ENCODE measurements around the gene CMPK1.

The CMPK1 gene

DNA sequence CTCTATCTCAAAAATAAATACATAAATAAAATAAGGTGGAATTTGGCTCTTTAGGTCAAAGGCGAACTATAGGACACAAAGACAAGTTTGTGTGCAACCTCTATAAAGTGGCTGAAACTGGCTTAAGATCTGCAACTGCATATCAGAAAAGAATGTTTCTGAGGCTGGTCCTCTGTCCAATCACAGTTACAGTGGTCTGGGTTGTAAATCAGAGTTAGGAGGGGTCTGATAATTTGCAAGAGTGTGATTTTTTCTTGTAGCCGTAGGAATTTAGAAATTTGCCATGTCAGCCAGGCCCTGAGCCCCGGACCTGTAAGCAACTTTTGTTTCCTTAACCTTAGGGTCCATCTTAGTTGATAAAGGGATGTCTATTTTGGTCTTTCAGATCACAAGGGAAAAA, 27.8 kb downstream of the CMPK1 start:
- H3K9me3 ChIP-seq (ENCODE audit: control extremely low read depth in 1 of 5, control insufficient read depth in 4 of 5, insufficient read depth in 2 of 5, low read depth in 1 of 5, low read length in 4 of 5) = no peaks in the 10 kb centered on the region
- DNase-seq = no peak
- CTCF ChIA-PET = no interaction called here

DNA sequence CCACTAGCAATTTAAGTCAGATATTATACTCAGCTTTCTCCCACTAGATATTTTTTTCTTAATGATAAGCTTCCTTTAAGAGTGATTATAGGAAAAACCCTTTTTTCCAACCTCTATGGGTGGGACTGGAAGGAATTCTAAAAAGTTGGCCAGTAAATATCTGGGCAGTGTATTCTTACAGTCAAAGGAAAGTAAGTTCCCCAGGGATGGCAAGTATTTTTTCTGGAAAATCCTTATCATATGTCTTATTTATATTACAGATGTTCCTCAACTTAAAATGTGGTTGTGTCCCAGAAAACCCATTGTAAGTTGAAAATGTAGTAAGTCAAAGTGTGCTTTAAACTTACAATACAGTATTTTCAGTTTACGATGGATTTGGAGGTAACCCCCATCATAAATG, 29.2 kb downstream of the CMPK1 start:
- Histone ChIP-seq H3K36me3 (ENCODE audit: control insufficient read depth in 4 of 4, insufficient read depth in 4 of 4, low read length in 3 of 4) (peaks cover 0 to 3% (median 1%) of the 10 kb centered on the region in 4 experiments), H3K27ac (ENCODE audit: insufficient read depth in 1 of 2, low read depth in 1 of 2, low read length in 2 of 2, poor library complexity in 1 of 2, severe bottlenecking in 2 of 2) (no peak overlapping the region), H3K4me3 (ENCODE audit: control insufficient read depth in 1 of 7, extremely low read depth in 1 of 7, insufficient read depth in 4 of 7, low read depth in 2 of 7, low read length in 6 of 7) (no peak overlapping the region), H3K9me3 (ENCODE audit: control extremely low read depth in 1 of 5, control insufficient read depth in 4 of 5, insufficient read depth in 2 of 5, low read depth in 1 of 5, low read length in 4 of 5) (no peaks in the 10 kb centered on the region), H3K27me3 (replicated peaks in 2 of 5; ENCODE audit: control insufficient read depth in 4 of 5, insufficient read depth in 5 of 5, low read length in 4 of 5) (no peaks in the 10 kb centered on the region), H3K4me1 (ENCODE audit: control extremely low read depth in 1 of 4, control insufficient read depth in 4 of 4, insufficient read depth in 4 of 4, low read length in 3 of 4) (no peaks in the 10 kb centered on the region)
- ChIA-PET POLR2A (interaction anchor here (0.8 kb wide), 1 partner anchor 28 kb away, joined by 3 read pairs; no protein-coding TSS in a partner anchor), CTCF (interaction anchor here (0.9 to 1.6 kb wide), 2 partner anchors 9 to 11 kb away, joined by 3 read pairs; no protein-coding TSS in a partner anchor)
- no CpG with 5 or more reads among the region's 1 CpG for WGBS (ENCODE audit: insufficient coverage)
- DNase-seq = no peak

More for the DNA sequence above, 27.8 kb downstream of the CMPK1 start:
- Histone ChIP-seq H3K27ac (ENCODE audit: insufficient read depth in 1 of 2, low read depth in 1 of 2, low read length in 2 of 2, poor library complexity in 1 of 2, severe bottlenecking in 2 of 2) (no peak overlapping the region), H3K4me1 (ENCODE audit: control extremely low read depth in 1 of 4, control insufficient read depth in 4 of 4, insufficient read depth in 4 of 4, low read length in 3 of 4) (no peaks in the 10 kb centered on the region), H3K36me3 (ENCODE audit: control insufficient read depth in 4 of 4, insufficient read depth in 4 of 4, low read length in 3 of 4) (peaks cover 0 to 3% (median 1%) of the 10 kb centered on the region in 4 experiments), H3K27me3 (replicated peaks in 2 of 5; ENCODE audit: control insufficient read depth in 4 of 5, insufficient read depth in 5 of 5, low read length in 4 of 5) (no peaks in the 10 kb centered on the region), H3K4me3 (ENCODE audit: control insufficient read depth in 1 of 7, extremely low read depth in 1 of 7, insufficient read depth in 4 of 7, low read depth in 2 of 7, low read length in 6 of 7) (no peak overlapping the region)
- 67% methylated on average over 3 of the region's 3 CpGs for WGBS (ENCODE audit: insufficient coverage)
- POLR2A ChIA-PET = no interaction called here

DNA sequence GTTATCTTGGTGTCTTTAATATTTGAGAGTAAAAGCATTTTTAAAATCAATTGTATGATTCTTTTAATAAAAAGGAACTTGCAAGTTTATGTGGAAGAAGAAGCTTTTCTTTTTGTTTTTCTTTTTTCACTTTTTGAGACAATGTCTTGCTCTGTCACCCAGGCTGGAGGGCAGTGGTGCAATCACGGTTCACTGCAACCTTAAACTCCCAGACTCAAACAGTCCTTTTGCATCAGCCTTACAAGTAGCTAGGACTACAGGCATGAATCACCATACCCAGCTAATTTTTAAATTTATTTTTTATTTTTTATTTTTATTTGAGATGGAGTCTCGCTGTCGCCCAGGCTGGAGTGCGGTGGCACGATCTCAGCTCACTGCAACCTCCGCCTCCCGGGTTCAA, 34.1 kb downstream of the CMPK1 start:
- ChIA-PET CTCF (interaction anchor here (1.0 to 1.2 kb wide), 3 partner anchors 16 to 358 kb away, joined by 3 to 4 read pairs (median 3); no protein-coding TSS in a partner anchor), POLR2A (no interaction called here)
- Histone ChIP-seq H3K4me1 (ENCODE audit: control extremely low read depth in 1 of 4, control insufficient read depth in 4 of 4, insufficient read depth in 4 of 4, low read length in 3 of 4) (no peaks in the 10 kb centered on the region), H3K27ac (ENCODE audit: insufficient read depth in 1 of 2, low read depth in 1 of 2, low read length in 2 of 2, poor library complexity in 1 of 2, severe bottlenecking in 2 of 2) (no peak overlapping the region), H3K36me3 (ENCODE audit: control insufficient read depth in 4 of 4, insufficient read depth in 4 of 4, low read length in 3 of 4) (peaks cover 11 to 33% (median 22%) of the 10 kb centered on the region in 4 experiments), H3K27me3 (replicated peaks in 2 of 5; ENCODE audit: control insufficient read depth in 4 of 5, insufficient read depth in 5 of 5, low read length in 4 of 5) (no peaks in the 10 kb centered on the region), H3K4me3 (ENCODE audit: control insufficient read depth in 1 of 7, extremely low read depth in 1 of 7, insufficient read depth in 4 of 7, low read depth in 2 of 7, low read length in 6 of 7) (no peak overlapping the region), H3K9me3 (ENCODE audit: control extremely low read depth in 1 of 5, control insufficient read depth in 4 of 5, insufficient read depth in 2 of 5, low read depth in 1 of 5, low read length in 4 of 5) (no peaks in the 10 kb centered on the region)
- WGBS (ENCODE audit: insufficient coverage) = 83% methylated on average over 1 of the region's 7 CpGs
- no peak for DNase-seq

DNA sequence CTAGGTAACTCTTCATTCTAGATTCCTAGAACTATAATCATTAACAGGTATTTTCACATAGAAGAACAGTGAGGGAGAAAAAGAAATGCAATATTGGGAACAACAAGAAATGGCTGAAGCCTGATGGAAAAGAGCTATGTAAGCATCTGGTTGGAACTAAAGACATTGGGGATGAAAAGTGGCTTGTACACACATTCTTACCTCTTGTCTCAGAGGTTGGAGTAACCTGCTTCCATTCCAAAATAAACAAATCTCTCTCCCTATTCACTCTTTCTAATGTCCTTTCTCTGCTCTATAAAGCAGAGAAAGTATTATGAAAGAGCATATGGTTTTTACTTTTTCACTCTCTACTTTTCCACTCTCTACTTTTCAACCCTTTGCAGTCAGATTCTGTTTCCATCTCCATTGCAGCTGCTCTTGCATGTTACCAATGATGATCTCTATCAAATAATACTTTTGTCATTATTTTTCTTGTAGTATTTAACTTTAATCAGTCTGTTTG, 37.5 kb downstream of the CMPK1 start:
- Histone ChIP-seq H3K36me3 (ENCODE audit: control insufficient read depth in 4 of 4, insufficient read depth in 4 of 4, low read length in 3 of 4) (peaks cover 15 to 53% (median 33%) of the 10 kb centered on the region in 4 experiments), H3K4me3 (ENCODE audit: control insufficient read depth in 1 of 7, extremely low read depth in 1 of 7, insufficient read depth in 4 of 7, low read depth in 2 of 7, low read length in 6 of 7) (no peak overlapping the region), H3K4me1 (ENCODE audit: control extremely low read depth in 1 of 4, control insufficient read depth in 4 of 4, insufficient read depth in 4 of 4, low read length in 3 of 4) (no peaks in the 10 kb centered on the region), H3K27ac (ENCODE audit: insufficient read depth in 1 of 2, low read depth in 1 of 2, low read length in 2 of 2, poor library complexity in 1 of 2, severe bottlenecking in 2 of 2) (no peak overlapping the region), H3K9me3 (ENCODE audit: control extremely low read depth in 1 of 5, control insufficient read depth in 4 of 5, insufficient read depth in 2 of 5, low read depth in 1 of 5, low read length in 4 of 5) (no peaks in the 10 kb centered on the region), H3K27me3 (replicated peaks in 2 of 5; ENCODE audit: control insufficient read depth in 4 of 5, insufficient read depth in 5 of 5, low read length in 4 of 5) (no peaks in the 10 kb centered on the region)
- ChIA-PET POLR2A (no interaction called here), CTCF (interaction anchor here (1.3 to 1.6 kb wide), 2 partner anchors 9 to 18 kb away, joined by 3 read pairs; no protein-coding TSS in a partner anchor)
- no peak for DNase-seq

DNA sequence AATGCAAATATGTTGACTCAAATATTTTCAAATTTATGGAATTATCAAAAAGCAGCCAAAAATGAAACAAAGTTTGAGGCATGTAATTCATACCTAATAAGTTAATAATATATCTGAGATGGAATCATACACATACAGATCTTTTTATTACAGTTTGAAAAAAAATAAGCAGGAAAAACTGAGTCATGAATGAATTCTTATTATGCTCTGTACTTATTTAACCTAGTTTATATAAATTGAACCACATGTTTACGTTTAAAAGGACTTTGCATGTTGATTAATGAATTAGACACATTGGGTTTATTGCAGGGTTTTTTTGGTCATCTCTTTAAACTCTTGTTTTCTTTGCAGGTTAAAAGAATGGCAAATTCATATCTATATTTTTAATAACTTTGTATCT, 40.9 kb downstream of the CMPK1 start:
- Histone ChIP-seq H3K27ac (ENCODE audit: insufficient read depth in 1 of 2, low read depth in 1 of 2, low read length in 2 of 2, poor library complexity in 1 of 2, severe bottlenecking in 2 of 2) (no peak overlapping the region), H3K9me3 (ENCODE audit: control extremely low read depth in 1 of 5, control insufficient read depth in 4 of 5, insufficient read depth in 2 of 5, low read depth in 1 of 5, low read length in 4 of 5) (no peaks in the 10 kb centered on the region), H3K4me3 (ENCODE audit: control insufficient read depth in 1 of 7, extremely low read depth in 1 of 7, insufficient read depth in 4 of 7, low read depth in 2 of 7, low read length in 6 of 7) (no peak overlapping the region), H3K36me3 (ENCODE audit: control insufficient read depth in 4 of 4, insufficient read depth in 4 of 4, low read length in 3 of 4) (peaks cover 13 to 62% (median 27%) of the 10 kb centered on the region in 4 experiments), H3K4me1 (ENCODE audit: control extremely low read depth in 1 of 4, control insufficient read depth in 4 of 4, insufficient read depth in 4 of 4, low read length in 3 of 4) (no peaks in the 10 kb centered on the region), H3K27me3 (replicated peaks in 2 of 5; ENCODE audit: control insufficient read depth in 4 of 5, insufficient read depth in 5 of 5, low read length in 4 of 5) (no peaks in the 10 kb centered on the region)
- no peak for DNase-seq
- ChIA-PET POLR2A (no interaction called here), CTCF (no interaction called here)
- no CpG with 5 or more reads among the region's 1 CpG for WGBS (ENCODE audit: insufficient coverage)

DNA sequence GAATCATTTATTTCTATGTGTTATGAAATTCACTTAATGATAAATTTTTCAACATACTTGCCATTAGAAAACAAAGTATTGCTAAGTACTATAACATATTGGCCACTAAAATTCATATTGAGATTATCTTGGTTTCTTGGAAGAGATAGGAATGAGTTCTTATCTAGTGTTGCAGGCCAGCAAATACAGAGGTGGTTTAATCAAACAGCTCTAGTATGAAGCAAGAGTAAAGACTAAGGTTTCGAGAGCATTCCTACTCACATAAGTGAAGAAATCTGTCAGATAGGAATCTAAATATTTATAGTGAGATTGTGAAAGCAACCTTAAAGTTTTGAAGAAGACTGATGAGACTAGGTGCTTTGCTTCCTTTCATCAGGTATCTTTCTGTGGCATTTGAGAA, 44.6 kb downstream of the CMPK1 start:
- no peak for DNase-seq
- H3K4me1 ChIP-seq (ENCODE audit: control extremely low read depth in 1 of 4, control insufficient read depth in 4 of 4, insufficient read depth in 4 of 4, low read length in 3 of 4) = no peaks in the 10 kb centered on the region
- ChIA-PET POLR2A (no interaction called here), CTCF (no interaction called here)
- no peaks in the 10 kb centered on the region for H3K9me3 ChIP-seq (ENCODE audit: control extremely low read depth in 1 of 5, control insufficient read depth in 4 of 5, insufficient read depth in 2 of 5, low read depth in 1 of 5, low read length in 4 of 5)
- peaks cover 4 to 57% (median 26%) of the 10 kb centered on the region in 4 experiments for H3K36me3 ChIP-seq (ENCODE audit: control insufficient read depth in 4 of 4, insufficient read depth in 4 of 4, low read length in 3 of 4)
- H3K27ac ChIP-seq (ENCODE audit: insufficient read depth in 1 of 2, low read depth in 1 of 2, low read length in 2 of 2, poor library complexity in 1 of 2, severe bottlenecking in 2 of 2) = no peak overlapping the region
- WGBS (ENCODE audit: insufficient coverage) = no CpG with 5 or more reads among the region's 1 CpG
- no peaks in the 10 kb centered on the region for H3K27me3 ChIP-seq (replicated peaks in 2 of 5; ENCODE audit: control insufficient read depth in 4 of 5, insufficient read depth in 5 of 5, low read length in 4 of 5)
- H3K4me3 ChIP-seq (ENCODE audit: control insufficient read depth in 1 of 7, extremely low read depth in 1 of 7, insufficient read depth in 4 of 7, low read depth in 2 of 7, low read length in 6 of 7) = no peak overlapping the region

DNA sequence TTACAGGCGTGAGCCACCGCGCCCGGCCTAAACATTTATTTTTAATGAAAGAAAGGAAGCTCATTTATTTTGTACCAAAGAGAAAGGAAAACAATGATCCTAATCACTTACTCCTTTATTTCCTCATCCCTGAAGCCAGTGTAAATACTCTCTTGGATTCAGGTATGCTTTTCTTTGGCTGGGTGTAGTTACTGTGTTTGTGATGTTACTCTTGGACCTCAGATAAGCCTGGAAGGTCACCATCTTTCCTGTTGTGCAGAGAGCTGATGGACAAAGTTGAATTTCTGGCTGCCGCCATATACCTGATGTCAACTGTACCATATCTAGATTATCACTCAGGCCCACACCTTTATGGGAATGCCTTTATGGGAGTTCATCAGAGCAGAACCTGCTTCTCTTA, 47.1 kb downstream of the CMPK1 start:
- CTCF ChIA-PET = interaction anchor here (1.2 to 2.1 kb wide), 2 partner anchors 12 to 37 kb away, joined by 4 to 5 read pairs; no protein-coding TSS in a partner anchor
- POLR2A ChIA-PET = no interaction called here
- no peaks in the 10 kb centered on the region for H3K27me3 ChIP-seq (replicated peaks in 2 of 5; ENCODE audit: control insufficient read depth in 4 of 5, insufficient read depth in 5 of 5, low read length in 4 of 5)
- H3K9me3 ChIP-seq (ENCODE audit: control extremely low read depth in 1 of 5, control insufficient read depth in 4 of 5, insufficient read depth in 2 of 5, low read depth in 1 of 5, low read length in 4 of 5) = no peaks in the 10 kb centered on the region
- peaks cover 8 to 46% (median 18%) of the 10 kb centered on the region in 4 experiments for H3K36me3 ChIP-seq (ENCODE audit: control insufficient read depth in 4 of 4, insufficient read depth in 4 of 4, low read length in 3 of 4)
- H3K27ac ChIP-seq (ENCODE audit: insufficient read depth in 1 of 2, low read depth in 1 of 2, low read length in 2 of 2, poor library complexity in 1 of 2, severe bottlenecking in 2 of 2) = no peak overlapping the region
- no peak overlapping the region for H3K4me3 ChIP-seq (ENCODE audit: control insufficient read depth in 1 of 7, extremely low read depth in 1 of 7, insufficient read depth in 4 of 7, low read depth in 2 of 7, low read length in 6 of 7)
- no peaks in the 10 kb centered on the region for H3K4me1 ChIP-seq (ENCODE audit: control extremely low read depth in 1 of 4, control insufficient read depth in 4 of 4, insufficient read depth in 4 of 4, low read length in 3 of 4)
- no peak for DNase-seq
- 100% methylated on average over 1 of the region's 5 CpGs for WGBS (ENCODE audit: insufficient coverage)
